ENCODE results near the gene DAG1.

The DAG1 gene

GRCh38 chr3:49511639-49512038 lies 41.6 kb downstream of the DAG1 start:
- ChIA-PET CTCF (no interaction called here), POLR2A (ENCODE audit: low non-redundant PET) (no interaction called here)
- no peak for TF ChIP-seq CTCF (conservative IDR thresholded peaks at IDR 0.05; ENCODE audit: low read depth)
- no peak overlapping the region for H3K27ac ChIP-seq
- DNase-seq (ENCODE audit: low spot score) = no peak

- no peak overlapping the region for H3K27ac ChIP-seq
- POLR2A ChIA-PET (ENCODE audit: low non-redundant PET) = no interaction called here
- CTCF ChIA-PET = interaction anchor here (0.6 kb wide), 1 partner anchor 15 kb away, joined by 4 read pairs; no protein-coding TSS in a partner anchor
Observed at GRCh38 chr3:49512781-49513355, 42.8 kb downstream of the DAG1 start.

GRCh38 chr3:49513494-49514124 lies 43.5 kb downstream of the DAG1 start:
- no peak for DNase-seq (ENCODE audit: low spot score)
- ChIA-PET CTCF (interaction anchor here (0.6 kb wide), 2 partner anchors 16 to 187 kb away, joined by 3 to 4 read pairs; no protein-coding TSS in a partner anchor), POLR2A (ENCODE audit: low non-redundant PET) (interaction anchor here (0.6 kb wide), 1 partner anchor 70 kb away, joined by 3 read pairs; no protein-coding TSS in a partner anchor)
- no peak overlapping the region for H3K27ac ChIP-seq
- TF ChIP-seq CTCF (conservative IDR thresholded peaks at IDR 0.05; ENCODE audit: low read depth) = no peak

More at GRCh38 chr3:49512781-49513355, 42.8 kb downstream of the DAG1 start:
- TF ChIP-seq CTCF (conservative IDR thresholded peaks at IDR 0.05; ENCODE audit: low read depth) = no peak
- no peak for DNase-seq (ENCODE audit: low spot score)

- no peak overlapping the region for H3K27ac ChIP-seq
- POLR2A ChIA-PET (ENCODE audit: low non-redundant PET) = interaction anchor here (0.6 kb wide), 1 partner anchor 105 kb away, joined by 4 read pairs; no protein-coding TSS in a partner anchor
- DNase-seq (ENCODE audit: low spot score) = no peak
- CTCF ChIA-PET = interaction anchor here (0.6 kb wide), 1 partner anchor 52 kb away, joined by 5 read pairs; no protein-coding TSS in a partner anchor
- no peak for TF ChIP-seq CTCF (conservative IDR thresholded peaks at IDR 0.05; ENCODE audit: low read depth)
Observed at GRCh38 chr3:49518016-49518415, 47.9 kb downstream of the DAG1 start.

GRCh38 chr3:49518441-49518840 lies 48.4 kb downstream of the DAG1 start:
- POLR2A ChIA-PET (ENCODE audit: low non-redundant PET) = no interaction called here
- DNase-seq (ENCODE audit: low spot score) = no peak
- CTCF ChIA-PET = interaction anchor here (0.6 kb wide), 1 partner anchor 52 kb away, joined by 5 read pairs; no protein-coding TSS in a partner anchor
- no peak for TF ChIP-seq CTCF (conservative IDR thresholded peaks at IDR 0.05; ENCODE audit: low read depth)
- peak overlapping the region; percentile 8; the same call in 1 of the 2 replicates for H3K27ac ChIP-seq

GRCh38 chr3:49519296-49519695 lies 49.2 kb downstream of the DAG1 start:
- no peak for DNase-seq (ENCODE audit: low spot score)
- H3K27ac ChIP-seq = peak overlapping the region; percentile 8; the same call in 1 of the 2 replicates
- CTCF ChIA-PET = interaction anchor here (0.6 kb wide), 1 partner anchor 784 kb away, joined by 3 read pairs; no protein-coding TSS in a partner anchor
- POLR2A ChIA-PET (ENCODE audit: low non-redundant PET) = no interaction called here
- no peak for TF ChIP-seq CTCF (conservative IDR thresholded peaks at IDR 0.05; ENCODE audit: low read depth)

Data from RWPE1 (cell line).